Mucosa of descending colon (tissue), 3 donors: ENCODE data around the gene HDAC7. TPM values are rescaled to one million over a fixed set of nuclear protein-coding genes. Genes with fewer than 3 reads are reported as not detected.
A peak's percentile ranks its signal among the peaks of the same experiment; 100 is the strongest.

Experiments used
- ATAC-seq: fragments of 200-7000 bp; cut with Tn5 transposase; one replicate; pipeline ENCODE4 v1.9.1; 2020; ENCODE audit warnings: mild to moderate bottlenecking, moderate library complexity
- DNase-seq, 3 donors: peaks; one replicate each; pipeline ENCODE4 v3.0.0-alpha.2; 2020
- H3K36me3 ChIP-seq: fragments of 200-600 bp; one replicate; pipeline ENCODE4 v1.8.0; 2021; ENCODE audit warnings: low read depth, mild to moderate bottlenecking
- H3K4me1 ChIP-seq: fragments of 200-600 bp; one replicate; pipeline ENCODE4 v1.8.0; 2021; ENCODE audit warnings: low read depth, mild to moderate bottlenecking
- H3K4me3 ChIP-seq: fragments of 200-600 bp; one replicate; pipeline ENCODE4 v1.8.0; 2021; ENCODE audit warnings: mild to moderate bottlenecking
- H3K9me3 ChIP-seq: fragments of 200-600 bp; one replicate; pipeline ENCODE4 v1.8.0; 2021; ENCODE audit warnings: mild to moderate bottlenecking
- intact Hi-C, 2 donors: fragments of 100-400 bp; cut with DNase I in 1 of 2; cut with micrococcal nuclease in 1 of 2; formaldehyde crosslinking; loops; one replicate each; pipeline versions ENCODE4 v1.11.0 to v1.11.1; 2022; cut with DNase I, micrococcal nuclease
- total RNA-seq, 3 donors: library from RNA; stranded (reverse); fragmentation: NEBNext Ultra II Directional in 2 of 3; extraction: Animal tissue kit (Norgen Biotek cat#: 25700) in 2 of 3; gene quantifications; one replicate each; pipeline versions ENCODE4 v1.2.1 to v1.2.4, GENCODE V29; 2021 to 2023
- TF ChIP-seq, protein P1 (sequence below): fragments of 200-600 bp; IDR thresholded peaks from one replicate; pipeline ENCODE4 v1.8.0; 2022; ENCODE audit warnings: antibody characterized with exemption, mild to moderate bottlenecking
- donor health status: DM: no; HTN: no; CAD: no; lungs with moderate emphysema.
- donor health status: DM: no; HTN: no; CAD: no.
- donor health status: DM: no; HTN: yes; CAD: no.

The HDAC7 gene
- total RNA-seq, 3 donors from 2014 or later, result 19.5 to 67.4 (median 33.2) TPM

DNA sequence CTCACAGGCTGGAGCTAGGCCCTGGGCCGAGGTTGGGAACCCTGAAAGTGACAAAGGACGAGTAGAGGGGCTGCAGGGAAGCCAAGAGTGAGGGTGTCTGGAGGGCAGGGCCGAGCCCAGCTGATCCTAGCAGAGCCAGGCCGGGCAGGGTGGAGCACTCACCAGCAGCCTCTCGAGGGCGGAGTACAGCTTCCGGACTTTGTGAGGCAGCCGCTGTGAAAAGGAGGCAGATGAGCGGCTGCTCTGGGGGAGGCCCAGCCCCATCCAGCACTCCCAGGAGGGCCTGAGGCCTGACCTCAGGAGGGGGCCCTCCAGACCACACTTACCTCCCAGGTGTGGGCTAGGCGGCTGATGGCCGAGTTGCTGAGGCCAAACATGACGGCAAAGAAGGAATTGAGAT, 79.7 kb downstream of the HDAC7 start:
- Histone ChIP-seq H3K4me3 (no peak overlapping the region), H3K36me3 (no peaks in the 10 kb centered on the region), H3K4me1 (peaks cover 26% of the 10 kb centered on the region), H3K9me3 (no peaks in the 10 kb centered on the region)
- DNase-seq (peak; percentile 50 to 70 (median 68)), ATAC-seq (peak; percentile 58)
- TF ChIP-seq, protein P1, sequence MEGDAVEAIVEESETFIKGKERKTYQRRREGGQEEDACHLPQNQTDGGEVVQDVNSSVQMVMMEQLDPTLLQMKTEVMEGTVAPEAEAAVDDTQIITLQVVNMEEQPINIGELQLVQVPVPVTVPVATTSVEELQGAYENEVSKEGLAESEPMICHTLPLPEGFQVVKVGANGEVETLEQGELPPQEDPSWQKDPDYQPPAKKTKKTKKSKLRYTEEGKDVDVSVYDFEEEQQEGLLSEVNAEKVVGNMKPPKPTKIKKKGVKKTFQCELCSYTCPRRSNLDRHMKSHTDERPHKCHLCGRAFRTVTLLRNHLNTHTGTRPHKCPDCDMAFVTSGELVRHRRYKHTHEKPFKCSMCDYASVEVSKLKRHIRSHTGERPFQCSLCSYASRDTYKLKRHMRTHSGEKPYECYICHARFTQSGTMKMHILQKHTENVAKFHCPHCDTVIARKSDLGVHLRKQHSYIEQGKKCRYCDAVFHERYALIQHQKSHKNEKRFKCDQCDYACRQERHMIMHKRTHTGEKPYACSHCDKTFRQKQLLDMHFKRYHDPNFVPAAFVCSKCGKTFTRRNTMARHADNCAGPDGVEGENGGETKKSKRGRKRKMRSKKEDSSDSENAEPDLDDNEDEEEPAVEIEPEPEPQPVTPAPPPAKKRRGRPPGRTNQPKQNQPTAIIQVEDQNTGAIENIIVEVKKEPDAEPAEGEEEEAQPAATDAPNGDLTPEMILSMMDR, result no peak
- intact Hi-C loops, result loop anchor here in 1 of 2 donors (10.0 kb wide), 1 partner anchor 95 kb away; no protein-coding TSS in a partner anchor

DNA sequence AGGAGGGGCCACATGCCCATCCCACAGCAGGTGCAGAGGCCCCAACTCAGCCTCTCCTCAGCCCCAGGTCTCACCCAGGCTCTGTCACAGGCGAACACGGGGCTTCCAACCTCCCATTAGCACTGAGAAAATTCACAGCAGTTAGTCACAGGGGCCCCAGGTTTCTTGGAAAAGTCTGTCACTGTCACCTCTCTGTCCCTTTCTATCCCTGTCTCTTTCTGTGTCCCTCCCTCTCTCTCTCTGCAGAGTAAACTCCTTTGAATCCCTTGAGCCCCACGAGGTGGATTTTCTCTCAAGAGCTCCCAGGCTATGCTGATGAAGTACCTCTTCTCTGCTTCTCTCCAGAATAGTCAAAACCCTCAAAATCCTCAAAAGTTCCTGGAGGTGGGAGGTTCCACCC, 80.4 kb downstream of the HDAC7 start:
- Histone ChIP-seq H3K4me3 (no peak overlapping the region), H3K4me1 (peaks cover 26% of the 10 kb centered on the region), H3K9me3 (no peaks in the 10 kb centered on the region), H3K36me3 (no peaks in the 10 kb centered on the region)
- no peak for ATAC-seq
- no peak for DNase-seq
- TF ChIP-seq, protein P1, result no peak
- intact Hi-C loops, result no loop called here

DNA sequence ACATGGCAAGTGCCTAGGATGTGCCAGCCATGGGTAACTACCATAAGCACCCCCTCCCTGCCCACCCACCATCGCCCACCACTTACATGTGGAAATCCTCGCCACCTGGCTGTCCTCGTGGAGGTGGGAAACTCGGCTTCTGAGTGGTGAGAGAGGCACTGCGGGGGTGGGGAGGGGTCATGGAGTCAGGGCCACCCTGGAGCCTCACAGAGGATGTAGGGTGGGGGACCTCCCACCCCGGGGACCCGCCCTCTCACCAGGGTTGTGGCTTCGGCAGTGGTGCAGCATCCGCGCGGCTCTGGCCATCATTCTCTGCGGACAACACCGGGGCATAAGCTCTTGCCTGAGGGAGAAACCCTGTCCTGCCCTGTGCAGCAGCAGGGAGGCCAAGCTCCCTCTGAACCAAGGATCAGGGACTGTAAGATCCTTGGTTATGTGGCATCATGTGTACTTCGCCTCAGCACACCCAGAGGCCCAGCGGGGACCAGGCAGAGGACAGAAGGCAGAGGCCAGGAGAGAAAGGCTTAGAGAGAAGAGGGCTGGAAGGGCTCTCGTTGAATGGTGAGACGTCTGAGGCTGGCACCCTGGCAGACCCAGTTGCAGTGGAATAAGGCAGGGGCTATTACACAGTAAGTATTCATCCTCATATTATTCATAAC, 81.6 kb downstream of the HDAC7 start:
- Histone ChIP-seq H3K36me3 (no peaks in the 10 kb centered on the region), H3K4me3 (no peak overlapping the region), H3K4me1 (peaks cover 26% of the 10 kb centered on the region), H3K9me3 (no peaks in the 10 kb centered on the region)
- peak in 1 of 3 donors; percentile 32 for DNase-seq
- TF ChIP-seq, protein P1, result no peak
- intact Hi-C loops, result no loop called here
- no peak for ATAC-seq

DNA sequence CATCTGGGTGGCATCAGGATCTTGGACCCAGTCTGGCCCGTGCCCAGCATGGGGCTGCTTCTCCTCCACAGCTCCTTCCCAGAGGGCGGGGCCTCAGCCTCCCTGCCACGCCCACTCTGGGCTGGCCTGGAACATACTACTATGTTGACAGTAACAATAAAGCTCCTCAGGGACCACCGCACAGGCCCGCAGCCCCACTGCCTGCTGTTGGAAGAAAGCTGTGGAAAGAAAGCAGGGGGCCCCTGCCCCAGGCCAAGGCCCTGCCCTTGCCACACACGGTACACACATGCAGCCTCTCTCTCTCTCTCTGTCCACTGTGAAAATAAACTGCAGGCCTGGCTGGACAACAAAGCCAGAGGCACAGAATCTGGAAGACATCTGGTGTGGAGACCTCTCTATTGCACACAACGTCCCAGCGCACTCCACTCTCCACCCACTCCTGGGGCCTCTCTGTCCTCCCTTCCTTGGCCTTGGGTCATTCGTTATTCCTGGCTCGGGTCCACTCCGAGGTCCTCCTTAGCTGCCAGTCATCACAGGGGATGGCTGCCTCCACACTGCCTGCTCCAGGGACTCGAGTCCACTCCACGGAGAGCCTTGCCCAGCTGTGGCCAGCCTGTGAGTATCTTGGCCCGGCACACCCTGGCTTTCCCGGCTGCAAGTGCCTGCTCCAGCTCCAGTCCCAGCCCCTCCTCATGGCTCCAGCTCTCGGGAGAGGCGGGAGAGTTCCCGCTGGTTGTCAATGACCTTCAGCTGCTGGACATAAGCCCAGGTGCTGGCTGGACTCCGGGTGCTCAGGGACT, 82.6 kb downstream of the HDAC7 start:
- peaks cover 26% of the 10 kb centered on the region for H3K4me1 ChIP-seq
- H3K4me3 ChIP-seq, result no peak overlapping the region
- DNase-seq (peak; percentile 70 to 83 (median 76)), ATAC-seq (peak; percentile 41)
- intact Hi-C loops, result no loop called here
- no peaks in the 10 kb centered on the region for H3K36me3 ChIP-seq
- H3K9me3 ChIP-seq, result no peaks in the 10 kb centered on the region
- TF ChIP-seq, protein P1, result no peak

DNA sequence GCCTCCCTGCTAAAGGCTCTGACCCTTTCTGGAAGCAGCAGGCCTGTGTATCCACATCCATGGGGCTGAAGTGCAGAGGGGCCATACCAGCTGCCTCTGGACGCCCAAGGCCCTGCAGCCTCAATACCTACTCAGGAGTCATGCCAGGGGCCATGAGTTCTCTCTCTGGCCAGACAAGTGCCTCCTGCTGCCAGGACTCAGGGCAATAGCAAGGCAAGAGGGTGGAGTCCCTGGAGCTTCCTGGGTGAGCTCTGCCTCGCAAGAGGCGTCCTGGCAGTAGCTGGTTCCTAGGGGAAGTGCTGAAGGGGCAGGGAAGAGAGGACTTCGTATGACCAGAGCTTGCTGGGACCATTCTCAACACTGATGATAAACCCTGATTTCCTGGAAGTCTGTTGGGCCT, 83.5 kb downstream of the HDAC7 start:
- Histone ChIP-seq H3K4me3 (no peak overlapping the region), H3K9me3 (no peaks in the 10 kb centered on the region), H3K36me3 (no peaks in the 10 kb centered on the region), H3K4me1 (peaks cover 20% of the 10 kb centered on the region)
- TF ChIP-seq, protein P1, result no peak
- DNase-seq (peak in 1 of 3 donors; percentile 37), ATAC-seq (peak; percentile 23)
- intact Hi-C loops, result no loop called here
